ENCODE data around the gene CNTROB.
A peak's percentile ranks its signal among the peaks of the same experiment; 100 is the strongest.

The CNTROB gene

DNA sequence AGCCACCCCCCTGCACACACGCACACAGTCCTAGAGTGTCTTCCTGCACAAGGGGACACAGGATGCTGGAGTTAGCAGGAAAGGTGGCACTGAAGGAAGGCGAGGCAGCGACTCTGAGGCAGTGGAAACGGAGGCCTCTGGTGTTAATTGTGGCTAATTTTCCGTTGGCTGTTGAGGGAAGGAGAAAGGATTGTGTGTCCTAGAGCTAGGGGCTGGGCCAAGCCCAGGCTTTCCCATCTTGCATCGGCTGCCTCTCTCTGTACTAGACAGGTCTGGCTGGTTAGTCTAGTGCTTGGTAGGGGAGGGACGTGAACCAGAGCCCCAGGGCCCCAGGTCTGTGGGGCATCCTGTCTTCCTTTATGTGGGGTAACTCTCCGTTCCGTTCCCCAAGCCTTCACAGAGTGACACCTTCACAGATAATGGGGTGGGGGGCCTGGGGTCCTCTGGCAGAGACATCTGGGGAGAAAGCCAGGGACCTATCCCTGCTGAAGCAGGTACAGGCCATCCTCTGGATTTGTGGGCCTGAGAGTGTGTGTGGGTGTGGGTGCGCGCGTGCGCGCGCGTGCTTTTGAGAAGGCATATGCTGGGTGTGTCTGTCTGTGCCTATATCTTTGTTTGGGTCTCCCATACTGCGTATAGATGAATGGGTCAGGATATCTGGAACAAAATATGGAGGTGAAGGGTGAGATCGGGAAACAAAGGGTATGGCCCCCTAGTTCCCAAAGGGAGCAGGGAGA, 43.7 kb upstream of the CNTROB start, which contains the start of gene CHD3:
Gene CHD3 (plus strand): TSS at position 606 of the 737 bp plus-strand sequence. CDS start 212 bp downstream, outside the sequence.
- Histone ChIP-seq H3K4me3 (ENCODE audit: low read depth in 1 of 5, low read length in 5 of 5) (peak within 1 kb of the TSS; percentile 60 to 79 (median 72)), H3K27me3 (ENCODE audit: control insufficient read depth in 5 of 5, insufficient read depth in 4 of 5, low read length in 5 of 5) (peaks cover 0 to 8% (median 2%) of the 10 kb centered on the region in 5 donors), H3K9ac (ENCODE audit: low read length in 5 of 5) (peak within 1 kb of the TSS; percentile 43 to 71 (median 64)), H3K27ac (ENCODE audit: low read depth, low read length) (peak within 1 kb of the TSS; percentile 81), H3K9me3 (ENCODE audit: control insufficient read depth in 5 of 5, low read length in 5 of 5) (no peaks in the 10 kb centered on the region), H3K4me1 (ENCODE audit: control insufficient read depth in 5 of 5, insufficient read depth in 5 of 5, low read length in 5 of 5) (peaks cover 14 to 54% (median 50%) of the 10 kb centered on the region in 5 donors), H3K36me3 (ENCODE audit: control insufficient read depth in 5 of 5, insufficient read depth in 5 of 5, low read length in 5 of 5) (peaks cover 0 to 15% (median 7%) of the 10 kb centered on the region in 5 donors)

DNA sequence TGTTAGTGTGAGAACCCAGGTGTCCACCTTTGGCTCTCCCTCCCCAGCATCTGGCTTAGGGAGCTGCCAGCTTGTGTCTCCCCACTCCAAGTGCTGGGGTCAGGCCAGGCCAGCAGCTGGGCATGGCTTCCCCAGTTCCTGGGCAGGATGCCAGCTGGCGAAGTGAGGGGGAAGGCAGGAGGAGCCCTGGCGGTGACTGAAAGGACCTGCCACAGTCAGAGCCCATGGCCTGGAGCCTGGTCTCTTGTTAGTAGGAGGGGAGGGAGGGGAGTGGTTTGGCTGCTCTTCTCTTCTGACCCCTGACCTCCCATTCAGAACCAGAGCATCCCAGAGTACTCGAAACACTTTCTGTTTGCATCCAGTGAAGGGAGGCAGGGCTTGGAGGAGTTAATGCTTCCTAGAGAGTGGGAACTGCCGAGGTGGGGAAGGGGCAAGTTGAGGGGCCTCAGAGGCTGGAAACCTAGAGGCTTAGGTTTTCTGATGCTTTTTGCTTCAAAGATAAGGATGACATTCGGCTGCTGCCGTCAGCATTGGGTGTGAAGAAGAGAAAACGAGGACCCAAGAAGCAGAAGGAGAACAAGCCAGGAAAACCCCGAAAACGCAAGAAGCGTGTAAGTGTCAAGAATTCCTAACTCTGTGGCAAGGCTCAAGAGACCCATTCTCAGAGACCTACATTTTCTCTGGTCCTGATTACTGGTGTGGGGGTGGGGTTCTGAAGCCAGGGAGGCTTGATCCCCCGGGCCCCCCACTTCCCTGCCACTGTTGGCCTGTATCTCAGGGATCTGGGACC, 42.6 kb upstream of the CNTROB start:
- Histone ChIP-seq H3K9ac (ENCODE audit: low read length in 5 of 5) (peak overlapping the region in 3 of 5 donors; percentile 0 to 59 (median 33)), H3K27me3 (ENCODE audit: control insufficient read depth in 5 of 5, insufficient read depth in 4 of 5, low read length in 5 of 5) (peaks cover 0 to 8% (median 2%) of the 10 kb centered on the region in 5 donors), H3K9me3 (ENCODE audit: control insufficient read depth in 5 of 5, low read length in 5 of 5) (no peaks in the 10 kb centered on the region), H3K4me1 (ENCODE audit: control insufficient read depth in 5 of 5, insufficient read depth in 5 of 5, low read length in 5 of 5) (peaks cover 14 to 50% (median 49%) of the 10 kb centered on the region in 5 donors), H3K27ac (ENCODE audit: low read depth, low read length) (peak overlapping the region; percentile 81), H3K4me3 (ENCODE audit: low read depth in 1 of 5, low read length in 5 of 5) (peak overlapping the region in 4 of 5 donors; percentile 61 to 79 (median 72)), H3K36me3 (ENCODE audit: control insufficient read depth in 5 of 5, insufficient read depth in 5 of 5, low read length in 5 of 5) (peaks cover 0 to 25% (median 17%) of the 10 kb centered on the region in 5 donors)

DNA sequence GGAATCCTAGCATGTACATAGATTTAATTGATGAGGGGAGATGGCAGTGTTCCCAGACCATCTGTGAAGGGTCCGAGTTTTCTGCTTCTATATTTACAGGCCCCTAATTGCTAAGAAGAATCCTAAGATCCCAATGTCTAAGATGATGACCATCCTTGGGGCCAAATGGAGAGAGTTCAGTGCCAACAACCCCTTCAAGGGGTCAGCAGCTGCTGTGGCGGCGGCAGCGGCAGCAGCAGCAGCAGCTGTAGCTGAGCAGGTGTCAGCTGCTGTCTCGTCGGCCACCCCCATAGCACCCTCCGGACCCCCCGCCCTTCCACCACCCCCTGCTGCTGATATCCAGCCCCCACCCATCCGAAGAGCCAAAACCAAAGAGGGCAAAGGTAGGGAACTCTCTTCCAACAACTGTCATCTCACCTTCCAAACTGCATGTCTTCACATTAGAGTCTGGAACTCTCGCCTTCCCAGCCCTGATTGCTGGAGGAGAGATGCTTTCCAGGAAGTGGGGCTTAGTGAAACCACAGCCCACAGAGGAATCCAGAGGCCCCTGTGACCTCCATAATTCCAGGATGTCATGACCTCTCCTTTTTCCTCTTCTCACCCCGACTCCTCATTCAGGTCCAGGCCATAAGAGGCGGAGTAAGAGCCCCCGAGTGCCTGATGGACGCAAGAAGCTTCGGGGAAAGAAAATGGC, 38.7 kb upstream of the CNTROB start:
- Histone ChIP-seq H3K27me3 (ENCODE audit: control insufficient read depth in 5 of 5, insufficient read depth in 4 of 5, low read length in 5 of 5) (no peaks in the 10 kb centered on the region), H3K4me1 (ENCODE audit: control insufficient read depth in 5 of 5, insufficient read depth in 5 of 5, low read length in 5 of 5) (peaks cover 8 to 25% (median 21%) of the 10 kb centered on the region in 5 donors), H3K27ac (ENCODE audit: low read depth, low read length) (no peak overlapping the region), H3K36me3 (ENCODE audit: control insufficient read depth in 5 of 5, insufficient read depth in 5 of 5, low read length in 5 of 5) (peaks cover 0 to 52% (median 41%) of the 10 kb centered on the region in 5 donors), H3K9ac (ENCODE audit: low read length in 5 of 5) (no peak overlapping the region), H3K9me3 (ENCODE audit: control insufficient read depth in 5 of 5, low read length in 5 of 5) (no peaks in the 10 kb centered on the region), H3K4me3 (ENCODE audit: low read depth in 1 of 5, low read length in 5 of 5) (no peak overlapping the region)

DNA sequence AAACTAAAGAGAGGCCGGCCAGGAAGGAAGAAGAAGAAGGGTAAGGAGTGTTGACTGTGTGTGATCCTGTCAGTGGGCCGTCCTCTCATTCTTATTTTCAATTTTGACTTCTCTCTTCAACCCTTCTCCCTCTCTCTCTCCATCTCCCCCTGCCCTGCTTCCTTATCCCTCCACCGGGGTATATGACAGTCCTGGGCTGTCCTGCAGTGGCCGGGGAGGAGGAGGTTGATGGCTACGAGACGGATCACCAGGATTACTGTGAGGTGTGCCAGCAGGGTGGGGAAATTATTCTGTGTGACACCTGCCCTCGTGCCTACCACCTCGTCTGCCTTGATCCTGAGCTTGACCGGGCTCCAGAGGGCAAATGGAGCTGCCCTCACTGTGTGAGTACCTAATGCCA, 37.8 kb upstream of the CNTROB start:
- Histone ChIP-seq H3K27ac (ENCODE audit: low read depth, low read length) (no peak overlapping the region), H3K27me3 (ENCODE audit: control insufficient read depth in 5 of 5, insufficient read depth in 4 of 5, low read length in 5 of 5) (no peaks in the 10 kb centered on the region), H3K4me1 (ENCODE audit: control insufficient read depth in 5 of 5, insufficient read depth in 5 of 5, low read length in 5 of 5) (peaks cover 0 to 16% (median 12%) of the 10 kb centered on the region in 5 donors), H3K9me3 (ENCODE audit: control insufficient read depth in 5 of 5, low read length in 5 of 5) (no peaks in the 10 kb centered on the region), H3K36me3 (ENCODE audit: control insufficient read depth in 5 of 5, insufficient read depth in 5 of 5, low read length in 5 of 5) (peaks cover 0 to 61% (median 48%) of the 10 kb centered on the region in 5 donors), H3K9ac (ENCODE audit: low read length in 5 of 5) (no peak overlapping the region), H3K4me3 (ENCODE audit: low read depth in 1 of 5, low read length in 5 of 5) (no peak overlapping the region)

DNA sequence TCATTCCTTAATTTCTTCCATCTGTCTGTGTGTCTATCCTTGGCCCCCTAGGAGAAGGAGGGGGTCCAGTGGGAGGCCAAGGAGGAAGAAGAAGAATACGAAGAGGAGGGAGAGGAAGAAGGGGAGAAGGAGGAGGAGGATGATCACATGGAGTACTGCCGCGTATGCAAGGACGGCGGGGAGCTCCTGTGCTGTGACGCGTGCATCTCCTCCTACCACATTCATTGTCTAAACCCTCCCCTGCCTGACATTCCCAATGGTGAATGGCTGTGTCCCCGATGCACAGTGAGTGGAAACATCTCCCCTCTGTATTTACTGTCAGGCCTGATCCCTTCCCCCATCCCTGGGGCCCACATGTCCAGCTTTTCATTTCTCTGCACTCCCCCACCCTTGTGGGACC, 37.1 kb upstream of the CNTROB start:
- peaks cover 0 to 68% (median 54%) of the 10 kb centered on the region in 5 donors for H3K36me3 ChIP-seq (ENCODE audit: control insufficient read depth in 5 of 5, insufficient read depth in 5 of 5, low read length in 5 of 5)
- H3K4me1 ChIP-seq (ENCODE audit: control insufficient read depth in 5 of 5, insufficient read depth in 5 of 5, low read length in 5 of 5), result peaks cover 0 to 10% (median 6%) of the 10 kb centered on the region in 5 donors
- no peaks in the 10 kb centered on the region for H3K27me3 ChIP-seq (ENCODE audit: control insufficient read depth in 5 of 5, insufficient read depth in 4 of 5, low read length in 5 of 5)
- no peak overlapping the region for H3K27ac ChIP-seq (ENCODE audit: low read depth, low read length)
- H3K4me3 ChIP-seq (ENCODE audit: low read depth in 1 of 5, low read length in 5 of 5), result no peak overlapping the region
- H3K9ac ChIP-seq (ENCODE audit: low read length in 5 of 5), result no peak overlapping the region
- no peaks in the 10 kb centered on the region for H3K9me3 ChIP-seq (ENCODE audit: control insufficient read depth in 5 of 5, low read length in 5 of 5)

DNA sequence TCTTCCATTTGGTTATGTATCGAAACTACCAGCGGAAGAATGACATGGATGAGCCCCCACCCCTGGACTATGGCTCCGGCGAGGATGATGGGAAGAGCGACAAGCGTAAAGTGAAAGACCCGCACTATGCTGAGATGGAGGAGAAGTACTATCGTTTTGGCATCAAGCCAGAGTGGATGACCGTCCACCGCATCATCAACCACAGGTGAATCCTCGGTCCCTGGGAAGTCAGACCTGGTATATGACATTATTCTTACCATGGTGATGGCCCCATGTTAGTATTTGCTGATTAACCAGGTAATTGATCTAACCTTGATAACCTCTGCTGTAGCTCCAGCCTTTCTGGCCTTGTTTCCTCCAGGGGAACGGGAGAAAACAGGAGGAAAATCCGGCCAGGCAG, 34.9 kb upstream of the CNTROB start:
- H3K27me3 ChIP-seq (ENCODE audit: control insufficient read depth in 5 of 5, insufficient read depth in 4 of 5, low read length in 5 of 5), result no peaks in the 10 kb centered on the region
- no peak overlapping the region for H3K4me3 ChIP-seq (ENCODE audit: low read depth in 1 of 5, low read length in 5 of 5)
- peaks cover 0 to 5% (median 3%) of the 10 kb centered on the region in 5 donors for H3K4me1 ChIP-seq (ENCODE audit: control insufficient read depth in 5 of 5, insufficient read depth in 5 of 5, low read length in 5 of 5)
- no peak overlapping the region for H3K27ac ChIP-seq (ENCODE audit: low read depth, low read length)
- no peaks in the 10 kb centered on the region for H3K9me3 ChIP-seq (ENCODE audit: control insufficient read depth in 5 of 5, low read length in 5 of 5)
- H3K9ac ChIP-seq (ENCODE audit: low read length in 5 of 5), result peak overlapping the region in 1 of 5 donors; percentile 17
- peaks cover 0 to 74% (median 62%) of the 10 kb centered on the region in 5 donors for H3K36me3 ChIP-seq (ENCODE audit: control insufficient read depth in 5 of 5, insufficient read depth in 5 of 5, low read length in 5 of 5)

DNA sequence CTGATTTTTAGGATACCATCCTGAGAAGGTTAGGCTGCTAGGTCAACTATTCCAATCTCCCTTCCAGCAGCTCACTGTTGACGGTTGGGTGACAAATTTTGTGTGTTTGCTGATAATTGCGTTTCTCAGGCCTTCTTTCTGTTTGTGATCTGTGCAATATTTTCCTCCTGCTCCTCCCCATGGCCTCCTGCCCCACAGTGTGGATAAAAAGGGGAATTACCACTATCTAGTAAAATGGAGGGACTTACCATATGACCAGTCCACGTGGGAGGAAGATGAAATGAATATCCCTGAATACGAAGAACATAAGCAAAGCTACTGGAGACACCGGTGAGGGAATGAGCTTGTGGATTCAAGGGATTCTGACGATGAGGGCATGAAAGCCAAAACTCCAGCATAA, 34.2 kb upstream of the CNTROB start:
- Histone ChIP-seq H3K27ac (ENCODE audit: low read depth, low read length) (no peak overlapping the region), H3K9ac (ENCODE audit: low read length in 5 of 5) (no peak overlapping the region), H3K4me1 (ENCODE audit: control insufficient read depth in 5 of 5, insufficient read depth in 5 of 5, low read length in 5 of 5) (peaks cover 0 to 5% (median 3%) of the 10 kb centered on the region in 5 donors), H3K27me3 (ENCODE audit: control insufficient read depth in 5 of 5, insufficient read depth in 4 of 5, low read length in 5 of 5) (no peaks in the 10 kb centered on the region), H3K9me3 (ENCODE audit: control insufficient read depth in 5 of 5, low read length in 5 of 5) (no peaks in the 10 kb centered on the region), H3K4me3 (ENCODE audit: low read depth in 1 of 5, low read length in 5 of 5) (no peak overlapping the region), H3K36me3 (ENCODE audit: control insufficient read depth in 5 of 5, insufficient read depth in 5 of 5, low read length in 5 of 5) (peaks cover 0 to 78% (median 66%) of the 10 kb centered on the region in 5 donors)

DNA sequence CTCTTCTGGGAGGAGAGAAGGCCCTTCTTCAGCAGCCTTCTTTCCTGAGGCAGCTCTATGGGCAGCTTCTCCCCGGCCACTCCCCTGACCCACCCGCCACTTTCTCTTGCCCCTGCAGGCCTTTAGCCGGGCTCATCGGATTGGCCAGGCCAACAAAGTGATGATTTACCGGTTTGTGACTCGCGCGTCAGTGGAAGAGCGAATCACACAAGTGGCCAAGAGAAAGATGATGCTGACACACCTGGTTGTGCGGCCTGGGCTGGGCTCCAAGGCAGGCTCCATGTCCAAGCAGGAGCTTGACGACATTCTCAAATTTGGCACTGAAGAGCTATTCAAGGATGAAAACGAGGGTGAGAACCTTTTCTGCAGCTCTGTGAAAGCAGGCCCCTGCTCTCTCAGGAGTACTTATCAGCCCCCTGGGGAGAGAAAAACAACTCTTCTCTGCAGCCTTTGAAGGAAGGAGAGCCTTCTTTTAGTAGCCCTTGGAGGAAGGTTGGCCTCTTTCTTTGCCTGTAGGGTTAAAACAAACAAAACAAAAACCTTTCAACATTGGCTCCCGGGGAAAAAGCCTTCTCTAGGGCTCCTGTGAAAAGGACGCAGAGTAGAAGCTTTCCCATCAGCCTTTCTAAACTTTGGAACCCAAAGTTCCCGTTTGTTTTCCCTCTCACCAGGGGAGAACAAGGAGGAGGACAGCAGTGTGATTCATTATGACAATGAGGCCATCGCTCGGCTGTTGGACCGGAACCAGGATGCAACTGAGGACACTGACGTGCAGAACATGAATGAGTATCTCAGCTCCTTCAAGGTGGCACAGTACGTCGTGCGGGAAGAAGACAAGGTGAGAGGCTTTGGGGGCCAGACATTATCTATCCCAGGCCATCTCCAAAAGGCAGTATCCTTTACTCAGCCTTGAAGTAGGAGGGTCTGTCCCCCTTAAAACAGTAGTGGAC, 28.6 kb upstream of the CNTROB start:
- Histone ChIP-seq H3K27ac (ENCODE audit: low read depth, low read length) (no peak overlapping the region), H3K4me1 (ENCODE audit: control insufficient read depth in 5 of 5, insufficient read depth in 5 of 5, low read length in 5 of 5) (peaks cover 0 to 2% (median 0%) of the 10 kb centered on the region in 5 donors), H3K36me3 (ENCODE audit: control insufficient read depth in 5 of 5, insufficient read depth in 5 of 5, low read length in 5 of 5) (peaks cover 0 to 96% (median 88%) of the 10 kb centered on the region in 5 donors), H3K27me3 (ENCODE audit: control insufficient read depth in 5 of 5, insufficient read depth in 4 of 5, low read length in 5 of 5) (no peaks in the 10 kb centered on the region), H3K4me3 (ENCODE audit: low read depth in 1 of 5, low read length in 5 of 5) (no peak overlapping the region), H3K9me3 (ENCODE audit: control insufficient read depth in 5 of 5, low read length in 5 of 5) (no peaks in the 10 kb centered on the region), H3K9ac (ENCODE audit: low read length in 5 of 5) (no peak overlapping the region)

DNA sequence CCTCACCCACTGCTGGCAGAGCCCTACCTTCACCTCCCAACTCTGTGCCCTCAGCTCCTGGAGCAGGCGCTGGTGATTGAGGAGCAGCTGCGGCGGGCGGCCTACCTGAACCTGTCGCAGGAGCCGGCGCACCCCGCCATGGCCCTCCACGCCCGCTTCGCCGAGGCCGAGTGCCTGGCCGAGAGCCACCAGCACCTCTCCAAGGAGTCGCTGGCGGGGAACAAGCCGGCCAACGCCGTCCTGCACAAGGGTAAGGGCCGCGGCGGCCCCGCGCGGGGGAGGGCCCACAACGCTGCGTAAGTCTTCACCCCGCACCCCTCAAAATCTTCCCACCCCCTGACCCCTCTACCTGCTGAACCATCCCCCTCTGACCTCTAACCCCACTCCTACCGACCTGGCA, 22.9 kb upstream of the CNTROB start:
- Histone ChIP-seq H3K9ac (ENCODE audit: low read length in 5 of 5) (no peak overlapping the region), H3K36me3 (ENCODE audit: control insufficient read depth in 5 of 5, insufficient read depth in 5 of 5, low read length in 5 of 5) (peaks cover 0 to 79% (median 72%) of the 10 kb centered on the region in 5 donors), H3K9me3 (ENCODE audit: control insufficient read depth in 5 of 5, low read length in 5 of 5) (no peaks in the 10 kb centered on the region), H3K27ac (ENCODE audit: low read depth, low read length) (no peak overlapping the region), H3K27me3 (ENCODE audit: control insufficient read depth in 5 of 5, insufficient read depth in 4 of 5, low read length in 5 of 5) (no peaks in the 10 kb centered on the region), H3K4me1 (ENCODE audit: control insufficient read depth in 5 of 5, insufficient read depth in 5 of 5, low read length in 5 of 5) (no peaks in the 10 kb centered on the region), H3K4me3 (ENCODE audit: low read depth in 1 of 5, low read length in 5 of 5) (no peak overlapping the region)
